Muscle of leg (tissue), 11 donors: ENCODE measurements around the gene SETBP1. TPM values are rescaled to one million over a fixed set of nuclear protein-coding genes. Genes with fewer than 3 reads are reported as not detected.
"Not testable (repeated sequence)": the region's sequence is repeated elsewhere in the genome, so short reads cannot be mapped to it uniquely, and the experiment has no call there.

Experiments
- DNase-seq: peaks from one replicate; pipeline ENCODE4 v3.0.0; 2013
- H3K27ac ChIP-seq: one replicate; pipeline ENCODE4 v1.5.1; 2013; ENCODE audit warnings: mild to moderate bottlenecking, low read length, control low read depth
- H3K27me3 ChIP-seq: one replicate; pipeline ENCODE4 v1.6.1; 2013; ENCODE audit warnings: low read length; ENCODE audit not compliant: control insufficient read depth, insufficient read depth
- H3K36me3 ChIP-seq: one replicate; pipeline ENCODE4 v1.6.1; 2013; ENCODE audit warnings: low read length; ENCODE audit not compliant: control insufficient read depth, insufficient read depth
- H3K4me1 ChIP-seq: one replicate; pipeline ENCODE4 v1.6.1; 2013; ENCODE audit warnings: low read length; ENCODE audit not compliant: control insufficient read depth, insufficient read depth
- H3K4me3 ChIP-seq: one replicate; pipeline ENCODE4 v1.5.1; 2013; ENCODE audit warnings: low read length, control low read depth
- H3K9me3 ChIP-seq: replicated peaks from 2 replicates; pipeline ENCODE4 v1.6.1; 2013; ENCODE audit warnings: low read depth, low read length; ENCODE audit not compliant: control insufficient read depth
- WGBS: methylation state at CpG from one replicate; pipeline ENCODE4 v1.1.5; 2013; ENCODE audit warnings: missing lambda C conversion rate; ENCODE audit not compliant: insufficient coverage; 5-methylcytosine and 5-hydroxymethylcytosine counted together
- polyA plus RNA-seq, 8 donors: library from polyadenylated mRNA; unstranded; fragments of 120-200 nt; gene quantifications; one replicate each; pipeline versions ENCODE4 v1.2.1 to v1.2.3, GENCODE V29; 2013; ENCODE audit warnings: inconsistent platforms in 1 of 8, low replicate concordance in 1 of 8; ENCODE audit not compliant: insufficient read length in 8 of 8, insufficient read depth in 1 of 8
- total RNA-seq: library from RNA; stranded (reverse); fragments of 120-200 nt; gene quantifications from one replicate; pipeline ENCODE4 v1.2.4, GENCODE V29; 2013

Gene SETBP1
- total and polyA plus RNA-seq, 9 donors = 11.0 to 20.5 (median 16.8) TPM

DNA sequence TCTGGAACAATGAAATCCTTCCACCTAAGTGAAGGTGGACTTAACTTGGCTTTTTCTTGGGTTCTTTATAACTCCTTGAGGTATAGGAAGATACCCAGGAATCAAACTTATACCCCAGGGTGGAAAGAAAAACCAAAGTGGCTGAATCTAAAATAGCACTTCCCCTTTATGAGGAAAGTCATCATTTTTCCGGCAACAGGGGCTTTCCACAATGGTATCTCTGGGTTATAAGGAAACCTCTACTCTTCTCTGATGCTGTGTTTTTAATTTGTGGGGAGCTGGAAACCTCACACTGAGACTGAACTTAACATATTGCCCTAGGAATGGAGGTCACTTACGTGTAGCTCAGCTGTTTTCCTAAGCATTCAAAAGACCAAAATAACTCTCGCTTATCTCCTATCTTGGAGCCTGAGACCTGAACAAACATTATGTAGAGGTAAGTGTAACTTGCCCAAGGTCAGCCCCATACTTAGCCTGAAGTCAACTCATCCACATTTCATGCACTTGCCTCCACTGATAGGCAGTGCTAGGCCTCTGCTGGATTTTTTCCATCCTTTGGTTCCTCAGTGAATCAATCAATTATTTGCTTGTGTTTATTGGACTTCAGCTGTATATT, 117.9 kb downstream of the SETBP1 start:
- H3K4me3 ChIP-seq = no peak overlapping the region
- H3K27ac ChIP-seq = no peak overlapping the region
- no peaks in the 10 kb centered on the region for H3K27me3 ChIP-seq
- peaks cover 11% of the 10 kb centered on the region for H3K36me3 ChIP-seq
- no peak for DNase-seq
- H3K4me1 ChIP-seq = peaks cover 21% of the 10 kb centered on the region
- H3K9me3 ChIP-seq = no peaks in the 10 kb centered on the region
- no CpG with 5 or more reads among the region's 3 CpGs for WGBS

DNA sequence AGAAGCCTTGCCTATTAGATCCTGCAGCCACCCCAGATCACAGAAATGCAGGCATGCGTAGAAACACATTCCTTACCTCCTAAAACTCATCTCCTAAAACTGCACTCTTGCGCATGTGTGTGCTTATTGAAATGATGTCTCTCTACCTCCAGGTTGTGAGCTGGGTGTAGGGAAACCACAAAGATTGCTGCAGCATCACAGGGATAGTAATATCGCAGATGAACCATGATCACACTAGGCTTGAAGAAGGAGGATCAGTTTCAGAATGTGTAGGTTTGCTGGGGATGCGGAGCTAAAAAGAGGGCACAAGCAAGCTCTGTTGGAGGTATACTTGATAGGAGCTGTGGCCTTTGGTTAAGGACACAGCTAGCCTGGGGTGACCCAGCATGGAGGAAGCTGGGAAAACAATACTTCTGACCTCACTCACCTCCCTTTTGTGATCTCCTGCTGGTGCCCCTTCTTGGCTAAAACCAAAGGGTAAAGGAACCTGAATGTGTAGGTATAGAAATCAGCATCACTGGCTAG, 118.8 kb downstream of the SETBP1 start:
- DNase-seq = no peak
- Histone ChIP-seq H3K9me3 (no peaks in the 10 kb centered on the region), H3K36me3 (peaks cover 11% of the 10 kb centered on the region), H3K27me3 (no peaks in the 10 kb centered on the region), H3K4me3 (no peak overlapping the region), H3K27ac (no peak overlapping the region), H3K4me1 (peaks cover 19% of the 10 kb centered on the region)
- WGBS = 92% methylated on average over 1 of the region's 4 CpGs

DNA sequence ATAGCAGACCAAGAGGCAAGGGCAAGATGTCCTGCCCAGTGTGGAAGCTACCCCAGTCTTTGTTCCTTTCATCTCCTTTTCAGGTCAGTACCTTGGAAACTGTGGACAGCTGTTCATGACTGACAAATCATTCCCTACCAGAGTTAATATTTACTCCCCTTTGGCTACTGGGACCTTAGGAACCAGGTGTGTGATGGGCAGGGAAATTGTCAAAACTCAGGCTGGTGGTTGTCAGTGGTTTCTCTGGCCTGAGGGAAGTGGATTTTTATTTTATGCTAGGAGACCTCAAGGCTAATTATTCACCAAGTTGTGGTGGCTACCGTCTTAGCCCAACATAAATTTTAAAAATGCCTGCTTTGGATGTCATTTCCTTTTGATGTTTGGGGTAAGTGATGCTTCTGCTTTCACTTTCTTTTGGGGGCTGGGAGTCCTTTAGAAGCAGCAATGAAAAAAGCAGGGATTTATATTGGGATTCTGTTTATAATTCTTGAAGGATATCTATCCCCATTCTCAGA, 119.3 kb downstream of the SETBP1 start:
- H3K4me3 ChIP-seq = no peak overlapping the region
- no peak for DNase-seq
- H3K27ac ChIP-seq = no peak overlapping the region
- WGBS = no CpG with 5 or more reads among the region's 1 CpG
- no peaks in the 10 kb centered on the region for H3K27me3 ChIP-seq
- peaks cover 19% of the 10 kb centered on the region for H3K4me1 ChIP-seq
- no peaks in the 10 kb centered on the region for H3K9me3 ChIP-seq
- peaks cover 11% of the 10 kb centered on the region for H3K36me3 ChIP-seq

DNA sequence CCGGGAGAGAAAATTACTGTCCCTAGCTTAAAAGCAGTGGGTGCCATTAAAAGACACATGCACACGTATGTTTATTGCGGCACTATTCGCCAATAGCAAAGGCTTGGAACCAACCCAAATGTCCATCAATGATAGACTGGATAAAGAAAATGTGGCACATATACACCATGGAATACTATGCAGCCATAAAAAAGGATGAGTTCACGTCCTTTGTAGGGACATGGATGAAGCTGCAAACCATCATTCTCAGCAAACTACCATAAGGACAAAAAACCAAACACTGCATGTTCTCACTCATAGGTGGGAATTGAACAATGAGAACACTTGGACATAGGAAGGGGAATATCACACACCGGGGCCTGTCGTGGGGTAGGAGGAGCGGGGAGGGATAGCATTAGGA, 120.1 kb downstream of the SETBP1 start:
- not testable (repeated sequence) for H3K9me3 ChIP-seq, H3K4me3 ChIP-seq, H3K27ac ChIP-seq, H3K27me3 ChIP-seq, DNase-seq
- 100% methylated on average over 1 of the region's 8 CpGs for WGBS
- peaks cover 11% of the 10 kb centered on the region for H3K36me3 ChIP-seq
- peaks cover 19% of the 10 kb centered on the region for H3K4me1 ChIP-seq

DNA sequence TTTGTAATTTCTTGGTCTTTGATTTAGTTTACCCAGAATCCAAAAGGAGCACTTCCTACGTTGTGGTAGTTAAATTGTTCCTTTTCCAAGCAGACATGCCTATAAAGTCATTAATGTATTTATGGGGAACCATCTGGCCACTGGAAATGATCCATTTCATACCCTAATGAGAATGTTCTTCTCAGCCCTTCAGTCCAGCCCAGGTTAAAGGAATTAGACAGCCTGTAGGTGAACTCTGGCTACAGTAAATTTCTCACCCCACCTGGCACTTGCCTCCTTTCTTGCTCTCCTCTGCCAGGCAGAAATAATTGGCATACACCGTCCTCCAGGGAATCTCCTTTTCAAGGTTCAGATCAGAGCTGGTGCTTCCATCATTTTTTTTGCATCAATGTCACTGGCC, 121.1 kb downstream of the SETBP1 start:
- H3K4me1 ChIP-seq = peaks cover 18% of the 10 kb centered on the region
- peaks cover 11% of the 10 kb centered on the region for H3K36me3 ChIP-seq
- no peak for DNase-seq
- H3K4me3 ChIP-seq = no peak overlapping the region
- no peaks in the 10 kb centered on the region for H3K9me3 ChIP-seq
- H3K27me3 ChIP-seq = no peaks in the 10 kb centered on the region
- H3K27ac ChIP-seq = peak overlapping the region; percentile 89
- 91% methylated on average over 1 of the region's 2 CpGs for WGBS

DNA sequence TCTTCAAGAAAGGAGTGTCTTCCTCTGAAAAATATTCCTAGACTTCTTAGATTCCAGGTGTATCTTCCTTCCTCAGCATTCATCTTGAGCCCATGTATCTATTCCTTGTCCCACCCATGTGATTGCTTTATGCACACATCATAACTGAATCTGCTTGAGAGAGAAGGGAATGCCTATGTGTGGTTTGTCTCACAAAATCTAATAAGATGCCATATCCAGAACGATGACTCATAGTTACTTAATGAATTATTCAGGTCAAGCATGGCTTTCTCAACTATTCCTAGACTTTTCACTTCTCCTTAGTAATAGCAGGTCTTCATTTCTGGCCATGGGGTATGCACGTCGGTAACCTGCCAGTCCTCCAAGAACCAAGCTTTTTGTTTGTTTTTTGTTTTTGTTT, 121.8 kb downstream of the SETBP1 start:
- no peaks in the 10 kb centered on the region for H3K27me3 ChIP-seq
- peak overlapping the region; percentile 89 for H3K27ac ChIP-seq
- H3K4me3 ChIP-seq = no peak overlapping the region
- no peaks in the 10 kb centered on the region for H3K9me3 ChIP-seq
- DNase-seq = no peak
- peaks cover 9% of the 10 kb centered on the region for H3K36me3 ChIP-seq
- H3K4me1 ChIP-seq = peaks cover 16% of the 10 kb centered on the region
- no CpG with 5 or more reads among the region's 3 CpGs for WGBS

DNA sequence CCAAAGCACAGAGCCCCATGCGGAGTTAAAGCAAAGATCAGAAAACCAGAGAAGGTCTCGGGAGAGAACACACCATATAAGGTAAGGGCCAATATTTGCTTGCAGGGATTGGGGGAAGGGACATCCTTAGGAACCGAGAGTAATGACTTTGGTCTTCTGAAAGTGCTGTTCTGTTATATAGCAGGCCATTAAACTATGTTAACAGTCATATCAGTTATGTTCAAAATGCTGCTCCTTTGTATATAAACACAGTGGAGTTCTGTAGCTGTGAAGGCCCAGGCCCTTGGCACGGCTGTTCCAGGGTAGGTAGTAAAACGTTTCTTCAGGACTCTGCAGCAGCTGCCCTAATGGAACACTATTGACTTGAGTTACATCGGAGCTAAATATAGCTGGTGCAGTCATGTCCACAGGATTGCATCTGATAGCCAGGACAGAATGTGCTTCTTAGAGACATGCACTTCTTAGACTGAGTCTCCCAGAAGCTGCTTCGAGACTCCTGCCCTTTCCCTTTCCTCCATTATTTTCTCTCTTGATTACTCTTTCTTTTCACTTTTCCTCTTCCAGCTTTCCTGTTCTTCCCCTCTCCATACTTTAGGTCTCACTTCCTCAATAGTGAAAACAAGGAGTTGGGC, 122.4 kb downstream of the SETBP1 start:
- 47% methylated on average over 4 of the region's 7 CpGs for WGBS
- H3K4me1 ChIP-seq = peaks cover 18% of the 10 kb centered on the region
- peak; percentile 88 for DNase-seq
- no peak overlapping the region for H3K4me3 ChIP-seq
- H3K9me3 ChIP-seq = no peaks in the 10 kb centered on the region
- H3K27ac ChIP-seq = peak overlapping the region; percentile 89
- H3K36me3 ChIP-seq = peaks cover 7% of the 10 kb centered on the region
- no peaks in the 10 kb centered on the region for H3K27me3 ChIP-seq

DNA sequence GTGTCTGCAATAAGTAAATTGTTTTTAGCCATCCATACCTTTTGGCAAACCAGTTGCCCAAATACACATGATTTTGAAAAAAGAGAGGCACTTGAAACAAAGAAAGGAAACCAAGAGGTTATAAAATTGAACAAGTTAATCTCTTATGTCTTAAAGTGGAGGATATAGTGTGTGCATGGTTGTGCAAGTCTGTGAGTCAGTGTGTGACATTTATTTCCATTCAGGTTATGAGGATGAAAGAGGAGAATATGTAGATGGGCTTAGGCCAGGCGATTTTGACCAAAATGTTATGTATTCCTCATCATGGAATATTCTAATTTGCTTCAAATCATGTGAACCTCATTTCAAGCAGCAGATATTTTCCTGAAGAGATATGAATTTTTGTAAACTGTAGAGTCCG, 123.3 kb downstream of the SETBP1 start:
- no peaks in the 10 kb centered on the region for H3K27me3 ChIP-seq
- DNase-seq = no peak
- H3K4me1 ChIP-seq = peaks cover 18% of the 10 kb centered on the region
- H3K27ac ChIP-seq = peak overlapping the region; percentile 89
- no peak overlapping the region for H3K4me3 ChIP-seq
- H3K36me3 ChIP-seq = peaks cover 7% of the 10 kb centered on the region
- H3K9me3 ChIP-seq = no peaks in the 10 kb centered on the region
- no CpG with 5 or more reads among the region's 2 CpGs for WGBS

DNA sequence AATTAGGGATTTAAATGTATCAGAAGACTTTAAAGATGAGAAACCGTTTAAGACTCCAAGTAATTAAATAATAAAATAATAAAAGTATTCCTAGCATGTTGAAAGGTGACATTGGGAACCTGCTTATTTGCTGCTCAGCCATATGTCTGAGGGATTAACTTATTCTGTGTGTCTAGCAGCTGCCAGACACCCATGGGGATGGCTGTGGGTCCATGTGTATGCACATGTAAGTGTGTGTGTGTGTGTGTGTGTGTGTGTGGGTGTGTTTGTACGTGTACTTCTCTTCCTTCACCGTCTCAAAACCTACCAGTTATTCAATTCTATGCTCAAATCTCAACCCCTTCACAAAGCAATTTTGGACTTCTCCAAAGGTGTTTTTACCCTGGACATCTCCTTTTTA, 124.5 kb downstream of the SETBP1 start:
- no peak for DNase-seq
- Histone ChIP-seq H3K27me3 (no peaks in the 10 kb centered on the region), H3K4me3 (no peak overlapping the region), H3K36me3 (peaks cover 4% of the 10 kb centered on the region), H3K4me1 (peaks cover 12% of the 10 kb centered on the region), H3K27ac (no peak overlapping the region), H3K9me3 (no peaks in the 10 kb centered on the region)
- WGBS = no CpG with 5 or more reads among the region's 3 CpGs

DNA sequence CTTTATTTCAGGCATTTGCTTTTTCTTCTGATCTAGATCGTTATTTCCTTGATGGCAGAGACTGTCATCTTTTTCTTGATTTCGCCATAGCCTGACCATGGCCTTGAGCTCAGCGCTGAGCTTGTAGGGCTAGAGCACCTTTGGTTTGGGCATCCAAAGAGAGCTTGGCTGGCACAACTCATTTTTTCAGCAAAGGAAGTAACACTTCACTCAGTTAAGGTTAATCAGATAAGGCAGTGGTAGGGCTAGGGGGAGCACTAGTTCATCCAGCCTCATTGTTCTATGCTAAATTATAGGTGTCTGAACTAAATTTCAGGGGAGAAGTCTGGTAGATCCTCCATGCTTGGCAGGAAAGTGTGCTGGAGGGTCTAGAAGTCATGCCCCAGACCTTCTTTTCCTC, 125.0 kb downstream of the SETBP1 start:
- peaks cover 12% of the 10 kb centered on the region for H3K4me1 ChIP-seq
- H3K36me3 ChIP-seq = peaks cover 1% of the 10 kb centered on the region
- no peaks in the 10 kb centered on the region for H3K9me3 ChIP-seq
- H3K27ac ChIP-seq = no peak overlapping the region
- DNase-seq = no peak
- H3K4me3 ChIP-seq = no peak overlapping the region
- 100% methylated on average over 2 of the region's 3 CpGs for WGBS
- no peaks in the 10 kb centered on the region for H3K27me3 ChIP-seq
